Mesenchymal stem cell (in vitro differentiated cells and primary cell): ENCODE measurements around the gene POGK.

Experiments
- DNase-seq: peaks from one replicate; pipeline ENCODE4 v3.0.0-alpha.2; 2013
- H2AFZ ChIP-seq: one replicate; pipeline ENCODE4 v1.6.1; 2013; ENCODE audit warnings: low read depth, mild to moderate bottlenecking, control low read depth, inconsistent platforms, low read length, moderate library complexity
- H2AK5ac ChIP-seq: 2 replicates; pipeline ENCODE4 v1.6.1; 2013; ENCODE audit warnings: low read length, moderate library complexity, mild to moderate bottlenecking, inconsistent platforms; ENCODE audit not compliant: severe bottlenecking
- H2BK120ac ChIP-seq: one replicate; pipeline ENCODE4 v1.6.1; 2013; ENCODE audit warnings: low read depth, mild to moderate bottlenecking, inconsistent platforms, low read length, moderate library complexity
- H2BK12ac ChIP-seq, 2 experiments: one replicate each; pipeline ENCODE4 v1.6.1; 2013; ENCODE audit warnings: inconsistent platforms in 2 of 2, low read length in 2 of 2, mild to moderate bottlenecking in 2 of 2, moderate library complexity in 2 of 2, control low read depth in 1 of 2
- H2BK15ac ChIP-seq: one replicate; pipeline ENCODE4 v1.6.1; 2013; ENCODE audit warnings: mild to moderate bottlenecking, low read depth, inconsistent platforms; ENCODE audit not compliant: poor library complexity, severe bottlenecking
- H2BK5ac ChIP-seq: 2 replicates; pipeline ENCODE4 v1.6.1; 2013; ENCODE audit warnings: low read depth, mild to moderate bottlenecking, low read length, control low read depth, inconsistent platforms; ENCODE audit not compliant: poor library complexity, severe bottlenecking
- H3K14ac ChIP-seq, 2 experiments: one replicate each; pipeline ENCODE4 v1.6.1; 2013; ENCODE audit warnings: inconsistent platforms in 2 of 2, low read length in 2 of 2, control low read depth in 1 of 2, mild to moderate bottlenecking in 1 of 2, moderate library complexity in 1 of 2
- H3K18ac ChIP-seq, 2 experiments: one replicate each; pipeline ENCODE4 v1.6.1; 2013; ENCODE audit warnings: inconsistent platforms in 2 of 2, low read length in 2 of 2, control low read depth in 1 of 2, low read depth in 1 of 2, mild to moderate bottlenecking in 1 of 2
- H3K23ac ChIP-seq, 2 experiments: one replicate each; pipeline ENCODE4 v1.6.1; 2013; ENCODE audit warnings: inconsistent platforms in 2 of 2, low read length in 2 of 2, mild to moderate bottlenecking in 2 of 2, moderate library complexity in 2 of 2, control low read depth in 1 of 2
- H3K27ac ChIP-seq: 2 replicates; pipeline ENCODE4 v1.5.1; 2013; ENCODE audit warnings: mild to moderate bottlenecking, moderate library complexity, low read length, control low read depth, inconsistent platforms; ENCODE audit not compliant: poor library complexity, severe bottlenecking
- H3K27me3 ChIP-seq, 2 experiments: 2 replicates each; pipeline versions ENCODE4 v1.6.1 to v1.7.0; 2013; ENCODE audit warnings: low read length in 2 of 2, mild to moderate bottlenecking in 2 of 2, moderate library complexity in 2 of 2, control low read depth in 1 of 2, inconsistent platforms in 1 of 2; ENCODE audit not compliant: control insufficient read depth in 1 of 2, insufficient read depth in 1 of 2
- H3K36me3 ChIP-seq, 2 experiments: 2 replicates each; pipeline versions ENCODE4 v1.6.1 to v1.7.0; 2013; ENCODE audit warnings: low read length in 2 of 2, control low read depth in 1 of 2, inconsistent platforms in 1 of 2, low read depth in 1 of 2, mild to moderate bottlenecking in 1 of 2; ENCODE audit not compliant: insufficient read depth in 2 of 2, control insufficient read depth in 1 of 2
- H3K4ac ChIP-seq, 2 experiments: one replicate each; pipeline ENCODE4 v1.6.1; 2013; ENCODE audit warnings: inconsistent platforms in 2 of 2, low read length in 2 of 2, mild to moderate bottlenecking in 2 of 2, moderate library complexity in 2 of 2, control low read depth in 1 of 2, low read depth in 1 of 2
- H3K4me1 ChIP-seq: 2 replicates; pipeline ENCODE4 v1.6.1; 2013; ENCODE audit warnings: low read depth, low read length, control low read depth; ENCODE audit not compliant: control insufficient read depth, insufficient read depth
- H3K4me2 ChIP-seq: 2 replicates; pipeline ENCODE4 v1.6.1; 2013; ENCODE audit warnings: low read length, mild to moderate bottlenecking, inconsistent platforms; ENCODE audit not compliant: poor library complexity, severe bottlenecking
- H3K4me3 ChIP-seq, 2 experiments: 2 replicates each; pipeline versions ENCODE4 v1.5.1 to v1.7.0; 2013; ENCODE audit warnings: low read length in 2 of 2, mild to moderate bottlenecking in 2 of 2, control low read depth in 1 of 2, low read depth in 1 of 2; ENCODE audit not compliant: insufficient read depth in 1 of 2
- H3K79me1 ChIP-seq: replicated peaks from 2 replicates; pipeline ENCODE4 v1.6.1; 2013; ENCODE audit warnings: mild to moderate bottlenecking, control low read depth, low read length, inconsistent platforms; ENCODE audit not compliant: poor library complexity, severe bottlenecking
- H3K9ac ChIP-seq: 2 replicates; pipeline ENCODE4 v1.7.0; 2013; ENCODE audit warnings: mild to moderate bottlenecking, low read length, moderate library complexity
- H3K9me3 ChIP-seq: 2 replicates; pipeline ENCODE4 v1.7.0; 2013; ENCODE audit warnings: mild to moderate bottlenecking, low read length; ENCODE audit not compliant: control insufficient read depth
- H4K8ac ChIP-seq: one replicate; pipeline ENCODE4 v1.6.1; 2013; ENCODE audit warnings: inconsistent platforms, mild to moderate bottlenecking, low read length, moderate library complexity
- H4K91ac ChIP-seq: one replicate; pipeline ENCODE4 v1.6.1; 2013; ENCODE audit warnings: mild to moderate bottlenecking, low read length, inconsistent platforms
- WGBS: methylation state at CpG from one replicate; pipeline ENCODE4 v1.1.7; 2013; ENCODE audit warnings: mixed read lengths; 5-methylcytosine and 5-hydroxymethylcytosine counted together

Gene POGK

GRCh38 chr1:166840309-166841274 lies 1.3 kb downstream of the POGK start:
- peaks cover 29% of the 10 kb centered on the region for H3K4me1 ChIP-seq
- no peak overlapping the region for H2AFZ ChIP-seq
- peak overlapping the region; percentile 74 for H3K4me2 ChIP-seq
- no peak overlapping the region for H2BK120ac ChIP-seq
- H4K91ac ChIP-seq, result no peak overlapping the region
- H2BK12ac ChIP-seq, result peak overlapping the region in 1 of 2 experiments; percentile 38
- peaks cover 32% of the 10 kb centered on the region for H3K79me1 ChIP-seq
- no peak overlapping the region for H3K14ac ChIP-seq
- H3K4me3 ChIP-seq, result peak overlapping the region; percentile 69 to 82
- no peak overlapping the region for H3K23ac ChIP-seq
- WGBS, result 42% methylated on average over 15 of the region's 16 CpGs
- H3K27ac ChIP-seq, result peak overlapping the region; percentile 45
- H3K9me3 ChIP-seq, result no peaks in the 10 kb centered on the region
- peak overlapping the region in 1 of 2 experiments; percentile 88 for H3K4ac ChIP-seq
- H3K27me3 ChIP-seq, result no peaks in the 10 kb centered on the region
- H2BK15ac ChIP-seq, result no peak overlapping the region
- H3K9ac ChIP-seq, result peak overlapping the region; percentile 80
- H2BK5ac ChIP-seq, result no peak overlapping the region
- peak; percentile 68 for DNase-seq
- peak overlapping the region; percentile 38 to 53 for H3K18ac ChIP-seq
- no peak overlapping the region for H2AK5ac ChIP-seq
- no peak overlapping the region for H4K8ac ChIP-seq
- H3K36me3 ChIP-seq, result peaks cover 38 to 48% of the 10 kb centered on the region in 2 experiments

DNA sequence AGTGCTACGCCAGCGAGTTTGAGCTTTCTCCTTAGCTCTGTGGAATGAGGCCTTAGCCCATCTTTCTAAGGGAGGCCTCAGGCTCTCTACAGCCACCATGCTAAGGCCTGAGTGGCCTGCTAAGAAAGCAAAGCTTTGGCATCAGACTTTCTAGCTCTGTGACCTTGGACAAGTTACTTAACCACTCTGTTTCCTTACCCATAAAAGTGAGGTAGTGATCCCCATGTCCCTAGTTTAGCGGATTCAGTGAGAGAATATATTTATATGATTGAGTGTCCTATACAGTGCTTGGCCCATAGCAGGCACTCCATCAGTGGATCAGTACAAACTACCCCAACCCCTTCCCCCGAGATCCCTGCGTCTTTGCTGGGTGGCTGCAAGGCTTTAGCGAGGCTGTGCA lies 4.0 kb downstream of the POGK start:
- H3K23ac ChIP-seq, result no peak overlapping the region
- H3K27ac ChIP-seq, result no peak overlapping the region
- no peak overlapping the region for H3K4me3 ChIP-seq
- H2BK120ac ChIP-seq, result no peak overlapping the region
- H2BK5ac ChIP-seq, result no peak overlapping the region
- no peak overlapping the region for H3K4me2 ChIP-seq
- H3K27me3 ChIP-seq, result no peaks in the 10 kb centered on the region
- H3K79me1 ChIP-seq, result peaks cover 39% of the 10 kb centered on the region
- no peaks in the 10 kb centered on the region for H3K9me3 ChIP-seq
- no peak overlapping the region for H3K4ac ChIP-seq
- no peak overlapping the region for H2AFZ ChIP-seq
- no peak for DNase-seq
- H3K14ac ChIP-seq, result no peak overlapping the region
- H3K18ac ChIP-seq, result no peak overlapping the region
- H2AK5ac ChIP-seq, result no peak overlapping the region
- no peak overlapping the region for H2BK12ac ChIP-seq
- H3K9ac ChIP-seq, result no peak overlapping the region
- WGBS, result 94% methylated on average over 5 of the region's 6 CpGs
- H2BK15ac ChIP-seq, result no peak overlapping the region
- H4K8ac ChIP-seq, result no peak overlapping the region
- no peak overlapping the region for H4K91ac ChIP-seq
- H3K36me3 ChIP-seq, result peaks cover 57 to 75% of the 10 kb centered on the region in 2 experiments
- H3K4me1 ChIP-seq, result peaks cover 29% of the 10 kb centered on the region

DNA sequence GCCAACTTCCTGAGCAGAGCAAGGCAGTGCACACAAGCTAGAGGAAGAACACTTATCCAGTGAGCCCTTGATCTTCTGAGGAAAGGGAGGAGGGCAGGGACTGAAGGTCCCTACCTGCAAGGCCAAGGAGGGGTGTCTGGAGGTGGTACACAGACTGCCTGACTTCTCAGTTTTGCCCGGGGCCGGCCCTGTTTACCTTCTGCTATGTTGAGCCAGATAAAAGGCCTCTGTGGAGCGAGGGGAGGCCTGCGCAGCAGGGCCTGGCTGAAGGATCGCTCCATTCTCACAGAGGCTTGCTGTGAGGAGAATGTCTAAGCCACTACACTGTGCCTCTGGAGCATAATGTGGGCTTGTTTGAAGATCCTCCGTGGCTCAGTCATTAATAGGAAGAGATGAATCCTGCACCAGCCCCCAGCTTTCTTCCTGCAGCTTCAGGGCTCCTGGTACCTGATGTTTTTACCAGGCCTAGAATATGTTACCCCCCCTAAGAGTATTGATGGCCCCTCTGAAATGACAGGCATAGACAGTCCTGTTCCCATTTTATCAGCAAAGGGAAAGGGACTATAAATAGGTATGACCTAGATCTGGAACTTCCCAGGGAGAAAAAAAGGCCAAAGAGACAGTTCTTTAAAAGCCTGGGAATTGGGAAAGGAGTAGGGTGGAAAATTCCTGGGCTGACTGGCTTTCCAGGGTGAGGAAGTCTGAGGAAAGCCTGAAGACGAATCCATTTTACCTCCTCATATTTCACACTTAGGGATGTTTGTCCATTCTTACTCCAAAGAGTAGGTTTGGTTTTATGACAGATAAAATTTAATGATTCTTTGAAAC lies 4.7 kb downstream of the POGK start:
- Histone ChIP-seq H3K4me2 (no peak overlapping the region), H3K27me3 (no peaks in the 10 kb centered on the region), H3K9me3 (no peaks in the 10 kb centered on the region), H3K4ac (no peak overlapping the region), H2BK12ac (no peak overlapping the region), H2BK5ac (no peak overlapping the region), H4K8ac (no peak overlapping the region), H3K79me1 (peaks cover 42% of the 10 kb centered on the region), H3K4me1 (peaks cover 27% of the 10 kb centered on the region), H3K36me3 (peaks cover 60 to 81% of the 10 kb centered on the region in 2 experiments), H3K18ac (no peak overlapping the region), H3K27ac (no peak overlapping the region), H2BK120ac (no peak overlapping the region), H2BK15ac (no peak overlapping the region), H2AFZ (no peak overlapping the region), H3K14ac (no peak overlapping the region), H3K4me3 (peak overlapping the region in 1 of 2 experiments; percentile 11), H3K9ac (peak overlapping the region; percentile 44), H2AK5ac (no peak overlapping the region), H4K91ac (no peak overlapping the region), H3K23ac (peak overlapping the region in 1 of 2 experiments; percentile 57)
- DNase-seq, result peak; percentile 70
- WGBS, result 96% methylated on average over 6 of the region's 7 CpGs

- Histone ChIP-seq H3K4ac (no peak overlapping the region), H3K4me3 (peak overlapping the region in 1 of 2 experiments; percentile 11), H4K91ac (no peak overlapping the region), H3K23ac (peak overlapping the region in 1 of 2 experiments; percentile 27), H2BK120ac (no peak overlapping the region), H3K36me3 (peaks cover 68 to 89% of the 10 kb centered on the region in 2 experiments), H2AFZ (no peak overlapping the region), H3K14ac (no peak overlapping the region), H3K4me2 (no peak overlapping the region), H3K9me3 (no peaks in the 10 kb centered on the region), H2BK5ac (no peak overlapping the region), H3K79me1 (peaks cover 50% of the 10 kb centered on the region), H2BK15ac (no peak overlapping the region), H2AK5ac (peak overlapping the region; percentile 23), H2BK12ac (no peak overlapping the region), H4K8ac (no peak overlapping the region), H3K27ac (no peak overlapping the region), H3K27me3 (no peaks in the 10 kb centered on the region), H3K18ac (no peak overlapping the region), H3K4me1 (peaks cover 26% of the 10 kb centered on the region), H3K9ac (peak overlapping the region; percentile 44)
- WGBS, result 96% methylated on average over 4 of the region's 7 CpGs
- no peak for DNase-seq
Measured at GRCh38 chr1:166844791-166845190, 5.5 kb downstream of the POGK start.
